MCF 10A (cell line): ENCODE measurements around the gene HSPA1L. TPM values are rescaled to one million over a fixed set of nuclear protein-coding genes. Genes with fewer than 3 reads are reported as not detected.
"Not testable (repeated sequence)": the region's sequence is repeated elsewhere in the genome, so short reads cannot be mapped to it uniquely, and the experiment has no call there.

Experiments used
- BruUV-seq: library from RNA; stranded (reverse); fragments of 400-500 nt; replicated peaks from 2 replicates; lab custom pipeline; 2021; lab: Mats Ljungman, UMichigan
- CTCF ChIA-PET: fragments of 300-600 bp; sonication (Branson Sonifier 250); formaldehyde crosslinking; extraction: SDS; loops from one replicate; lab custom pipeline; 2021; ENCODE audit warnings: antibody characterized with exemption, inconsistent platforms; lab: Yijun Ruan, JAX
- POLR2A ChIA-PET: fragments of 300-600, 350-650 bp; sonication (Branson Sonifier 250); formaldehyde crosslinking; extraction: SDS; loops from one replicate; lab custom pipeline; 2020; ENCODE audit warnings: antibody characterized with exemption, inconsistent platforms; lab: Yijun Ruan, JAX
- DNase-seq: peaks from one replicate; pipeline ENCODE4 v3.0.0-alpha.2; 2018; ENCODE audit not compliant: unreplicated experiment
- H3K27ac Mint-ChIP-seq: one replicate; pipeline ENCODE4 v1.8.0; 2022; ENCODE audit warnings: mild to moderate bottlenecking, low read depth, mixed read lengths; ENCODE audit not compliant: unreplicated experiment
- H3K27me3 Mint-ChIP-seq: one replicate; pipeline ENCODE4 v1.8.0; 2022; ENCODE audit warnings: mixed read lengths; ENCODE audit not compliant: insufficient read depth, unreplicated experiment
- H3K36me3 Mint-ChIP-seq: one replicate; pipeline ENCODE4 v1.8.0; 2022; ENCODE audit warnings: mild to moderate bottlenecking, moderate library complexity, mixed read lengths; ENCODE audit not compliant: insufficient read depth, unreplicated experiment
- H3K4me1 Mint-ChIP-seq: one replicate; pipeline ENCODE4 v1.8.0; 2022; ENCODE audit warnings: mixed read lengths; ENCODE audit not compliant: insufficient read depth, unreplicated experiment
- H3K4me3 Mint-ChIP-seq: one replicate; pipeline ENCODE4 v1.8.0; 2022; ENCODE audit warnings: mild to moderate bottlenecking, moderate library complexity, mixed read lengths; ENCODE audit not compliant: unreplicated experiment
- H3K9me3 Mint-ChIP-seq: one replicate; pipeline ENCODE4 v1.8.0; 2022; ENCODE audit warnings: mixed read lengths; ENCODE audit not compliant: unreplicated experiment
- CTCF ChIP-seq: fragments of 200-600 bp; IDR thresholded peaks from one replicate; pipeline ENCODE4 v1.8.0; 2022; ENCODE audit warnings: antibody characterized with exemption, mild to moderate bottlenecking; ENCODE audit not compliant: unreplicated experiment
- intact Hi-C: fragments of 100-400 bp; cut with micrococcal nuclease; formaldehyde crosslinking; loops from 2 replicates; pipeline ENCODE4 v1.14.1; 2022
- total RNA-seq: library from RNA; stranded (reverse); gene quantifications from 2 replicates; pipeline ENCODE4 v1.2.3, GENCODE V29; 2022

The HSPA1L gene
- total RNA-seq, 1 experiment from 2014 or later = 0.35 TPM

GRCh38 chr6:31850765-31851484 is 35.8 kb upstream of the HSPA1L start:
- no peaks in the 10 kb centered on the region for H3K4me1 Mint-ChIP-seq
- CTCF ChIA-PET = interaction anchor here (0.6 to 0.9 kb wide), 3 partner anchors 45 to 115 kb away, joined by 3 to 4 read pairs (median 3); no protein-coding TSS in a partner anchor
- DNase-seq = no peak
- H3K36me3 Mint-ChIP-seq = no peaks in the 10 kb centered on the region
- intact Hi-C loops = no loop called here
- H3K9me3 Mint-ChIP-seq = no peaks in the 10 kb centered on the region
- POLR2A ChIA-PET = no interaction called here
- H3K4me3 Mint-ChIP-seq = no peak overlapping the region
- no peak for TF ChIP-seq CTCF
- BruUV-seq = no TSS peak
- no peaks in the 10 kb centered on the region for H3K27me3 Mint-ChIP-seq
- H3K27ac Mint-ChIP-seq = no peak overlapping the region

- no peak for TF ChIP-seq CTCF
- H3K9me3 Mint-ChIP-seq = no peaks in the 10 kb centered on the region
- no peaks in the 10 kb centered on the region for H3K36me3 Mint-ChIP-seq
- no peak overlapping the region for H3K4me3 Mint-ChIP-seq
- H3K27ac Mint-ChIP-seq = no peak overlapping the region
- POLR2A ChIA-PET = interaction anchor here (0.9 to 2.1 kb wide), 5 partner anchors 8 to 32 kb away, joined by 3 to 6 read pairs (median 5); partner anchors contain the start of genes HSPA1A and HSPA1L
- CTCF ChIA-PET = interaction anchor here (1.0 kb wide), 1 partner anchor 10 kb away, joined by 3 read pairs; no protein-coding TSS in a partner anchor
- no peaks in the 10 kb centered on the region for H3K27me3 Mint-ChIP-seq
- intact Hi-C loops = no loop called here
- no peaks in the 10 kb centered on the region for H3K4me1 Mint-ChIP-seq
- BruUV-seq = no TSS peak
- DNase-seq = no peak
Measured at GRCh38 chr6:31847276-31847978, 32.3 kb upstream of the HSPA1L start.

GRCh38 chr6:31844507-31844906 is 29.4 kb upstream of the HSPA1L start:
- intact Hi-C loops = no loop called here
- Mint-ChIP-seq H3K36me3 (peaks cover 26% of the 10 kb centered on the region), H3K4me3 (no peak overlapping the region), H3K9me3 (no peaks in the 10 kb centered on the region), H3K4me1 (no peaks in the 10 kb centered on the region), H3K27ac (no peak overlapping the region), H3K27me3 (no peaks in the 10 kb centered on the region)
- ChIA-PET CTCF (no interaction called here), POLR2A (interaction anchor here (1.1 to 1.4 kb wide), 2 partner anchors 9 to 17 kb away, joined by 5 to 7 read pairs; partner anchors contain the start of gene HSPA1B)
- no peak for TF ChIP-seq CTCF
- no TSS peak for BruUV-seq
- DNase-seq = no peak

GRCh38 chr6:31842053-31842452 is 27.0 kb upstream of the HSPA1L start:
- BruUV-seq = no TSS peak
- Mint-ChIP-seq H3K4me1 (peaks cover 7% of the 10 kb centered on the region), H3K27me3 (no peaks in the 10 kb centered on the region), H3K27ac (no peak overlapping the region), H3K4me3 (no peak overlapping the region), H3K36me3 (peaks cover 51% of the 10 kb centered on the region), H3K9me3 (no peaks in the 10 kb centered on the region)
- no peak for TF ChIP-seq CTCF
- DNase-seq = no peak
- POLR2A ChIA-PET = interaction anchor here (0.9 kb wide), 1 partner anchor 181 kb away, joined by 3 read pairs; the partner anchor contains the start of gene C6orf47
- CTCF ChIA-PET = no interaction called here
- intact Hi-C loops = no loop called here

GRCh38 chr6:31839779-31840126 is 24.7 kb upstream of the HSPA1L start:
- H3K27ac Mint-ChIP-seq, BruUV-seq, DNase-seq, H3K4me3 Mint-ChIP-seq, H3K27me3 Mint-ChIP-seq, H3K9me3 Mint-ChIP-seq: not testable (repeated sequence)
- ChIA-PET POLR2A (interaction anchor here (0.6 to 11.2 kb wide), 6 partner anchors 8 to 185 kb away, joined by 3 to 202 read pairs (median 4); partner anchors contain the start of genes HSPA1B and NEU1), CTCF (interaction anchor here (0.6 kb wide), 2 partner anchors 23 to 50 kb away, joined by 3 read pairs; partner anchors contain the start of gene NEU1)
- Mint-ChIP-seq H3K36me3 (peaks cover 74% of the 10 kb centered on the region), H3K4me1 (peaks cover 13% of the 10 kb centered on the region)
- intact Hi-C loops = loop anchor here (10.0 kb wide), 1 partner anchor 115 kb away; the partner anchor contains the start of genes NELFE and SKIC2
